ENCODE results near the gene FITM1. TPM values are rescaled to one million over a fixed set of nuclear protein-coding genes. Genes with fewer than 3 reads are reported as not detected.

Gene FITM1
- total RNA-seq, 2 donors from 2014 or later: 1.1 TPM; not detected in 1

GRCh38 chr14:24157331-24157730 is 26.9 kb downstream of the FITM1 start:
- Histone ChIP-seq H3K27me3 (ENCODE audit: control insufficient read depth, insufficient read depth, low read length, poor library complexity, severe bottlenecking) (no peaks in the 10 kb centered on the region), H3K4me3 (ENCODE audit: low read length) (no peak overlapping the region), H3K4me1 (ENCODE audit: control insufficient read depth, insufficient read depth, low read length) (peaks cover 6% of the 10 kb centered on the region), H3K9me3 (ENCODE audit: control insufficient read depth, low read length) (no peaks in the 10 kb centered on the region), H3K27ac (ENCODE audit: low read depth, low read length) (no peak overlapping the region), H3K9ac (ENCODE audit: extremely low read depth, low read length, poor library complexity, severe bottlenecking) (no peak overlapping the region), H3K36me3 (ENCODE audit: control insufficient read depth, insufficient read depth, low read length) (peaks cover 54% of the 10 kb centered on the region)
- no peak for DNase-seq
- peaks cover 10% of the 10 kb centered on the region for H3K4me1 Mint-ChIP-seq
- no peak overlapping the region for H3K4me3 Mint-ChIP-seq
- no peaks in the 10 kb centered on the region for H3K9me3 Mint-ChIP-seq
- H3K27me3 Mint-ChIP-seq (ENCODE audit: insufficient read depth): no peaks in the 10 kb centered on the region
- WGBS, 2 experiments (ENCODE audit: insufficient coverage in 1 of 2, insufficient read length in 1 of 2): 94 to 95% methylated on average over 10 to 12 of the region's 12 CpGs
- no peak overlapping the region for H3K27ac Mint-ChIP-seq
- no peak for TF ChIP-seq CTCF (conservative IDR thresholded peaks at IDR 0.05)
- peaks cover 62% of the 10 kb centered on the region for H3K36me3 Mint-ChIP-seq (ENCODE audit: low read depth)

- Mint-ChIP-seq H3K27me3 (ENCODE audit: insufficient read depth) (no peaks in the 10 kb centered on the region), H3K27ac (no peak overlapping the region), H3K9me3 (no peaks in the 10 kb centered on the region), H3K36me3 (ENCODE audit: low read depth) (peaks cover 63% of the 10 kb centered on the region), H3K4me3 (no peak overlapping the region), H3K4me1 (peaks cover 10% of the 10 kb centered on the region)
- no peak for TF ChIP-seq CTCF (conservative IDR thresholded peaks at IDR 0.05)
- DNase-seq: no peak
- no peak overlapping the region for H3K27ac ChIP-seq (ENCODE audit: low read depth, low read length)
- H3K36me3 ChIP-seq (ENCODE audit: control insufficient read depth, insufficient read depth, low read length): peaks cover 61% of the 10 kb centered on the region
- peaks cover 6% of the 10 kb centered on the region for H3K4me1 ChIP-seq (ENCODE audit: control insufficient read depth, insufficient read depth, low read length)
- H3K9ac ChIP-seq (ENCODE audit: extremely low read depth, low read length, poor library complexity, severe bottlenecking): no peak overlapping the region
- H3K9me3 ChIP-seq (ENCODE audit: control insufficient read depth, low read length): no peaks in the 10 kb centered on the region
- 95 to 100% methylated on average over 3 to 11 of the region's 11 CpGs for WGBS, 2 experiments (ENCODE audit: insufficient coverage in 1 of 2, insufficient read length in 1 of 2)
- no peak overlapping the region for H3K4me3 ChIP-seq (ENCODE audit: low read length)
- H3K27me3 ChIP-seq (ENCODE audit: control insufficient read depth, insufficient read depth, low read length, poor library complexity, severe bottlenecking): no peaks in the 10 kb centered on the region
These were observed 29.5 kb downstream of the FITM1 start for GRCh38 chr14:24159777-24160498.

GRCh38 chr14:24160499-24160849 is 30.0 kb downstream of the FITM1 start:
- Histone ChIP-seq H3K9me3 (ENCODE audit: control insufficient read depth, low read length) (no peaks in the 10 kb centered on the region), H3K4me3 (ENCODE audit: low read length) (no peak overlapping the region), H3K4me1 (ENCODE audit: control insufficient read depth, insufficient read depth, low read length) (peaks cover 6% of the 10 kb centered on the region), H3K9ac (ENCODE audit: extremely low read depth, low read length, poor library complexity, severe bottlenecking) (no peak overlapping the region), H3K27ac (ENCODE audit: low read depth, low read length) (no peak overlapping the region), H3K36me3 (ENCODE audit: control insufficient read depth, insufficient read depth, low read length) (peaks cover 55% of the 10 kb centered on the region), H3K27me3 (ENCODE audit: control insufficient read depth, insufficient read depth, low read length, poor library complexity, severe bottlenecking) (no peaks in the 10 kb centered on the region)
- no peaks in the 10 kb centered on the region for H3K27me3 Mint-ChIP-seq (ENCODE audit: insufficient read depth)
- H3K36me3 Mint-ChIP-seq (ENCODE audit: low read depth): peaks cover 59% of the 10 kb centered on the region
- no peaks in the 10 kb centered on the region for H3K9me3 Mint-ChIP-seq
- no peak overlapping the region for H3K4me3 Mint-ChIP-seq
- 98% methylated on average over 4 of the region's 4 CpGs; no CpG with 5 or more reads in 1 of the 2 experiments for WGBS, 2 experiments (ENCODE audit: insufficient coverage in 1 of 2, insufficient read length in 1 of 2)
- TF ChIP-seq CTCF (conservative IDR thresholded peaks at IDR 0.05): no peak
- no peak for DNase-seq
- peaks cover 10% of the 10 kb centered on the region for H3K4me1 Mint-ChIP-seq
- no peak overlapping the region for H3K27ac Mint-ChIP-seq
